Measurements from ENCODE around the gene SDCCAG8. TPM values are rescaled to one million over a fixed set of nuclear protein-coding genes. Genes with fewer than 3 reads are reported as not detected.

SDCCAG8 gene
- total and polyA plus RNA-seq, 8 donors, result 24.3 to 37.1 (median 30.0) TPM

DNA sequence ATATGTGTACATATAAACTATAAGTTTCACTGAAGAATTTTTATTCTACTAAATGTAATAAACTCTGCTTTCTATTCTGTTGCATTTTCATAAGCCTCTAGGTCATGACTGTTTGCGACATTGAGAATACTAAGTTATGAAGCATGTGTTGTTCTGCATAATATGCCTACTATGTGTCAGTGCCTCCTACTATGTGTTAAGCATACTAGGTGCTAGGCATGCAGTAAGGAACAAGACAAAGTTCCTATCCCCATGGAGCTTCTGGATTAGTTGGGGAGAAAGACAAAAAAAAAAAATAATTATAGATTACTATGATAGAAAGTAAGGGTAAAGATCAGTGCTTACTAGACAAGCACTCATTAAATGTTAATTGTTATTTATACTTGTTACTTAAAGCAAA is 1.3 kb downstream of the SDCCAG8 start:
- H3K27ac ChIP-seq, result no peak overlapping the region
- WGBS, 2 donors, result 56 to 79% methylated on average over 1 of the region's 1 CpG
- FAIRE-seq, result no peak
- H3K4me3 ChIP-seq, result peak overlapping the region in 2 of 4 donors; percentile 73 to 74
- H3K4me1 ChIP-seq, result peaks cover 0 to 35% (median 25%) of the 10 kb centered on the region in 3 donors
- DNase-seq, result no peak
- H3K27me3 ChIP-seq, result no peaks in the 10 kb centered on the region
- TF ChIP-seq, protein P1, sequence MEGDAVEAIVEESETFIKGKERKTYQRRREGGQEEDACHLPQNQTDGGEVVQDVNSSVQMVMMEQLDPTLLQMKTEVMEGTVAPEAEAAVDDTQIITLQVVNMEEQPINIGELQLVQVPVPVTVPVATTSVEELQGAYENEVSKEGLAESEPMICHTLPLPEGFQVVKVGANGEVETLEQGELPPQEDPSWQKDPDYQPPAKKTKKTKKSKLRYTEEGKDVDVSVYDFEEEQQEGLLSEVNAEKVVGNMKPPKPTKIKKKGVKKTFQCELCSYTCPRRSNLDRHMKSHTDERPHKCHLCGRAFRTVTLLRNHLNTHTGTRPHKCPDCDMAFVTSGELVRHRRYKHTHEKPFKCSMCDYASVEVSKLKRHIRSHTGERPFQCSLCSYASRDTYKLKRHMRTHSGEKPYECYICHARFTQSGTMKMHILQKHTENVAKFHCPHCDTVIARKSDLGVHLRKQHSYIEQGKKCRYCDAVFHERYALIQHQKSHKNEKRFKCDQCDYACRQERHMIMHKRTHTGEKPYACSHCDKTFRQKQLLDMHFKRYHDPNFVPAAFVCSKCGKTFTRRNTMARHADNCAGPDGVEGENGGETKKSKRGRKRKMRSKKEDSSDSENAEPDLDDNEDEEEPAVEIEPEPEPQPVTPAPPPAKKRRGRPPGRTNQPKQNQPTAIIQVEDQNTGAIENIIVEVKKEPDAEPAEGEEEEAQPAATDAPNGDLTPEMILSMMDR (IDR thresholded peaks at IDR 0.05), result no peak
- H3K9me3 ChIP-seq, result no peaks in the 10 kb centered on the region
- ATAC-seq, result no peak
- no peaks in the 10 kb centered on the region for H3K36me3 ChIP-seq
- intact Hi-C loops (cut with DNase I), result no loop called here

DNA sequence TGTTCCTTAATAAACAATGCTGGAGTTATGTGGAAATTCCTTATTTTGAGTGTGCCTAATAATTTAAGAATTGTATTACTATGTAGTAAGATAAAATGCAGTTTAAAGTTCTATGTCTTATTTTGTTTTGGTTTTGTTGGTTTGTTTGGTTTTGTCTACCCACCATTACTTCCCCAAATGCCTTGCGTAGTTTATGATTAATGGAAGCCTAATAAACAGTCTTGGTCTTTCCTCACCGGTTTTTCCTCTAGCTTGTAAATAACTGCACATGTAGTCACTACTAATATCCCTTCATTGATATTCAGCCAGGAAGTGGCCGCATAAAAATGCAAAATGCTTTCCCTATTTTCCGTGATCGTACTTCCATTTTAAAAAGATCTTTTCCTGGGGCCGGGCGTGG is 2.9 kb downstream of the SDCCAG8 start:
- intact Hi-C loops (cut with DNase I), result no loop called here
- DNase-seq, result no peak

DNA sequence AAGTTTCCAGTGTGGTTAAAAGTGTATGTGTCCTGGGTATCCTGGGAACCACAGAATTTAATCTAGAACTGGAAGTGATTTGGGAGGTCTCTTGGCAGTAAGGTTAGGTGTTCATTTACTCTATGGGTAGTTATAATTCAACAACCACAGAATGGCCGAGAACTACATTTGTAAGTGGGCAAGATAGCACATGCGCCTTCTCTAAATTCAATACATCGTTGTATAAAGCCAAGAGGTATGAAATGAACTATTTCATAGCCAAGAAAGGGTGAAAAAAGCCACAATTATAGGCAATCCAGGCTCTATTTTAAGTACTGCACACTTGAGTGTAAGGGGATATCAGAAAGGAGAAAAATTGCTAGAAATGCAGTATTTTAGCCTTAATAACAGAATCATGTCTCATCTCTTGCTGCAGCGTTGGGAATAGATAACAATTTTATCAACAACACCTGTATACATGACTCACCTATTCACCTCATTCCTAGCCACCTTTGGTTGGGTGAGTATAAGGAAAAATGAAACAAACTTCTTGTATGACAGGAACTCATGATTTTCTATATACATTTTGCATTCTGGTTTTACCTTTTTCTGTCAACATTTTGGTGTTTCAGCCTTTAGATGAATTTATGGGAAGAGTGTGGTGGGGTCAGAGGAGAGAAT is 4.5 kb downstream of the SDCCAG8 start:
- Histone ChIP-seq H3K27me3 (no peaks in the 10 kb centered on the region), H3K4me1 (peaks cover 0 to 21% (median 18%) of the 10 kb centered on the region in 3 donors), H3K9me3 (no peaks in the 10 kb centered on the region), H3K36me3 (no peaks in the 10 kb centered on the region), H3K4me3 (no peak overlapping the region), H3K27ac (no peak overlapping the region)
- no peak for ATAC-seq
- WGBS, 2 donors, result 52 to 54% methylated on average over 4 of the region's 4 CpGs
- intact Hi-C loops (cut with DNase I), result no loop called here
- DNase-seq, result no peak
- no peak for FAIRE-seq
- TF ChIP-seq, protein P1 (IDR thresholded peaks at IDR 0.05), result no peak

More for the DNA sequence above, 2.9 kb downstream of the SDCCAG8 start:
- no peak overlapping the region for H3K4me3 ChIP-seq
- WGBS, 2 donors, result 94 to 96% methylated on average over 7 of the region's 7 CpGs
- ATAC-seq (no peak), FAIRE-seq (no peak)
- H3K9me3 ChIP-seq, result no peaks in the 10 kb centered on the region
- H3K36me3 ChIP-seq, result no peaks in the 10 kb centered on the region
- no peaks in the 10 kb centered on the region for H3K27me3 ChIP-seq
- H3K4me1 ChIP-seq, result peaks cover 0 to 22% (median 18%) of the 10 kb centered on the region in 3 donors
- no peak overlapping the region for H3K27ac ChIP-seq
- TF ChIP-seq, protein P1 (IDR thresholded peaks at IDR 0.05), result no peak

DNA sequence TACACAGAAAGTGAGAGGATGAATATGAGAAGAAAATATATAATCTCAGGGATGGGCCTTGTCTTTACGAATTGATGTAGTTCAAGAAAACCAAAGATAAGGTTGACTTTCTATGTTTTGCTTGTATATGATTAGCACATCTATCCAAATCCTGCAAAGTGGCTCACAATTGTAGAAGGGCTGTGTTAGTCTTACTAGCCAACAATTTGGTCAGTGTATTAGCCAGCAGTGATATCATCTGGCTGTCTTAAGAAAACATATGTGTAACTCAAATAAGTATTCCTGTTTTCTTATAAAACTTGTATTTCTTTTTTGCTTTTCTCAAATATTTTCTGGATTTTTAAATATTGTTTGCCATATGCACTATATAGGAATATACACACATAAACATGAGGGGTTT is 5.5 kb downstream of the SDCCAG8 start:
- FAIRE-seq, result no peak
- WGBS, 2 donors, result 87 to 97% methylated on average over 1 of the region's 1 CpG
- H3K9me3 ChIP-seq, result no peaks in the 10 kb centered on the region
- TF ChIP-seq, protein P1 (IDR thresholded peaks at IDR 0.05), result no peak
- no peak overlapping the region for H3K27ac ChIP-seq
- H3K36me3 ChIP-seq, result no peaks in the 10 kb centered on the region
- intact Hi-C loops (cut with DNase I), result no loop called here
- no peak for ATAC-seq
- DNase-seq, result no peak
- peaks cover 0 to 21% (median 18%) of the 10 kb centered on the region in 3 donors for H3K4me1 ChIP-seq
- no peaks in the 10 kb centered on the region for H3K27me3 ChIP-seq
- H3K4me3 ChIP-seq, result no peak overlapping the region

DNA sequence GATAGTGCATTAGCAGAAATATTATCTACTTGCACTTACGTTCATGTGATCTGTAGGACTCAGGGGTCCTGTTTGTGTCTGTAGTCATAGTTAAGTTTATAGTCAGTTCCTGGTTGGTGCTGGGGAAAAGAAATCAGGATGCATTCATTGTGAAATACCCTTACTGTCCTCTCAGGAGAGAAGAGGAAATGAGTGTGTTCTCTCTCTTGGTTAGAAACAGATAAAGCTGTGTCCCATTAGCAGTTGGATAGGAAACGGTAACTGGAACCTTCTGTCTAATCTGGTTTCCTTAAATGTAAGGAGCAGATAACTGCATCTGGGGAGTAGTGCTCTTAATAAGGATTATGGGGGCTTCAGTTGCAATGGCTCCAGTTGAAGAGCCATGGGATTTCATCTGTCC is 8.9 kb downstream of the SDCCAG8 start:
- intact Hi-C loops (cut with DNase I), result no loop called here
- no peaks in the 10 kb centered on the region for H3K9me3 ChIP-seq
- DNase-seq (no peak), FAIRE-seq (no peak), ATAC-seq (peak in 3 of 4 donors; percentile 31 to 58 (median 52))
- TF ChIP-seq, protein P1 (IDR thresholded peaks at IDR 0.05), result no peak
- no peaks in the 10 kb centered on the region for H3K27me3 ChIP-seq
- H3K27ac ChIP-seq, result peak overlapping the region in 2 of 4 donors; percentile 17 to 28
- no peaks in the 10 kb centered on the region for H3K36me3 ChIP-seq
- peaks cover 0 to 17% (median 0%) of the 10 kb centered on the region in 3 donors for H3K4me1 ChIP-seq
- WGBS, 2 donors, result 71 to 74% methylated on average over 2 of the region's 2 CpGs
- no peak overlapping the region for H3K4me3 ChIP-seq
